A204.1 (cell line): ENCODE measurements around the gene AR.

Source experiments
- FAIRE-seq: peaks from 2 replicates; lab custom pipeline; 2012; peaks lifted over from hg19 to GRCh38; lab: Jason Lieb, UNC

The AR gene

DNA sequence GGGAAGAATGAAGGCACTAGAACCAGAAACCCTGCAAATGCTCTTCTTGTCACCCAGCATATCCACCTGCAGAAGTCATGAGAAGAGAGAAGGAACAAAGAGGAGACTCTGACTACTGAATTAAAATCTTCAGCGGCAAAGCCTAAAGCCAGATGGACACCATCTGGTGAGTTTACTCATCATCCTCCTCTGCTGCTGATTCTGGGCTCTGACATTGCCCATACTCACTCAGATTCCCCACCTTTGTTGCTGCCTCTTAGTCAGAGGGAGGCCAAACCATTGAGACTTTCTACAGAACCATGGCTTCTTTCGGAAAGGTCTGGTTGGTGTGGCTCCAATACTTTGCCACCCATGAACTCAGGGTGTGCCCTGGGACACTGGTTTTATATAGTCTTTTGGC is 181.7 kb downstream of the AR start:
- no peak for FAIRE-seq

DNA sequence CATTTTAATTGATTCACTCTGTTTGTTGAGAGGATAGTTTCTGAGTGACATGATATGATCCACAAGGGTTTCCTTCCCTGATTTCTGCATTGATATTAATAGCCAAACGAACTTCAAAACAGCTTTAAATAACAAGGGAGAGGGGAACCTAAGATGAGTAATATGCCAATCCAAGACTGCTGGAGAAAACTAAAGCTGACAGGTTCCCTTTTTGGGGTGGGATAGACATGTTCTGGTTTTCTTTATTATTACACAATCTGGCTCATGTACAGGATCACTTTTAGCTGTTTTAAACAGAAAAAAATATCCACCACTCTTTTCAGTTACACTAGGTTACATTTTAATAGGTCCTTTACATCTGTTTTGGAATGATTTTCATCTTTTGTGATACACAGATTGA is 182.2 kb downstream of the AR start:
- FAIRE-seq, result no peak

DNA sequence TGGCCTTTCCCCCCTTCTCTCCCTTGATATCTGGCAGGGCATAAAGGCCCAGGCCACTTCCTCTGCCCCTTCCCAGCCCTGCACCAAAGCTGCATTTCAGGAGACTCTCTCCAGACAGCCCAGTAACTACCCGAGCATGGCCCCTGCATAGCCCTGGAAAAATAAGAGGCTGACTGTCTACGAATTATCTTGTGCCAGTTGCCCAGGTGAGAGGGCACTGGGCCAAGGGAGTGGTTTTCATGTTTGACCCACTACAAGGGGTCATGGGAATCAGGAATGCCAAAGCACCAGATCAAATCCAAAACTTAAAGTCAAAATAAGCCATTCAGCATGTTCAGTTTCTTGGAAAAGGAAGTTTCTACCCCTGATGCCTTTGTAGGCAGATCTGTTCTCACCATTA is 183.8 kb downstream of the AR start:
- FAIRE-seq, result no peak

DNA sequence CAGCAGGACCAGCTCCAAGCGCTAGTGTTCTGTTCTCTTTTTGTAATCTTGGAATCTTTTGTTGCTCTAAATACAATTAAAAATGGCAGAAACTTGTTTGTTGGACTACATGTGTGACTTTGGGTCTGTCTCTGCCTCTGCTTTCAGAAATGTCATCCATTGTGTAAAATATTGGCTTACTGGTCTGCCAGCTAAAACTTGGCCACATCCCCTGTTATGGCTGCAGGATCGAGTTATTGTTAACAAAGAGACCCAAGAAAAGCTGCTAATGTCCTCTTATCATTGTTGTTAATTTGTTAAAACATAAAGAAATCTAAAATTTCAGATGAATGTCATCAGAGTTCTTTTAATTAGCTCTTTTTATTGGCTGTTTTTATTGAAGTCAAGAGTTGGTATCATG is 186.5 kb downstream of the AR start:
- no peak for FAIRE-seq

DNA sequence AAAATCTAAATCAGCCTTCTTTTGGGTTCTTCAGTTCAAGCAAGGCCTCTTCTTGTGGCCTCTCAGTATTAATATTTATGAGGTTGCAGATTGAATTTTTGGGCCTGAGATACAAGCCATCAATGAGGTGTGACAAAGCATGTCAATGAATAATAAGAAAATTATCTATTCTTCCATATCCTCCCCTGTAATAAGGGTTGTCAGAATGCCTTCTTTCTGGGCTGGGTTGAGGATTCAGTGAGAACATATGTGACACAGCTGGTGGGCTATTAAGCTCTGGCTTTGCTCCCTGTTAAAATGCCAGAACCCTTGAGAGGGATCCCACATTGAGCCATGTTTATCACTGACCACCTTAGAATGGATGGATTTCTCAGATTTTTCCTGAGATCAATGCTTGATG is 187.2 kb downstream of the AR start:
- no peak for FAIRE-seq

DNA sequence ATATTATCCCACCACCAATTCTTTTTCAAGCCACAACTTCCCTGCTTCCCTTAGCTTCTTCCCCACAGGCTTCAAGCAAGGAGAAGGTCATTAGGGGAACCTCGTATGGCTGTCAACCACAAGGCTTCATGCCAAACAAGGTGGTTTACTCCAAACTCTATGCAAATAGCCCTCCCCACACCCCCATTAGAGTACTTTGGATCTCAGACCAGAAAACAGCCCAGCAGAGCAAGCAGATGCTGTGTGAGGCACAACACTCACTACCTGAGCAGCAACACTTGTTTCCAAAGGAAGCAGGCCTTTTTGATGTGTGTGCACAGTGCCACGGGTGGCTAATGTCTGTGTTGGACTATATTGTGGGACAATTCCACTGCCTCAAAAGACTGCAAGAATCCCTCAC is 189.0 kb downstream of the AR start:
- FAIRE-seq, result no peak

DNA sequence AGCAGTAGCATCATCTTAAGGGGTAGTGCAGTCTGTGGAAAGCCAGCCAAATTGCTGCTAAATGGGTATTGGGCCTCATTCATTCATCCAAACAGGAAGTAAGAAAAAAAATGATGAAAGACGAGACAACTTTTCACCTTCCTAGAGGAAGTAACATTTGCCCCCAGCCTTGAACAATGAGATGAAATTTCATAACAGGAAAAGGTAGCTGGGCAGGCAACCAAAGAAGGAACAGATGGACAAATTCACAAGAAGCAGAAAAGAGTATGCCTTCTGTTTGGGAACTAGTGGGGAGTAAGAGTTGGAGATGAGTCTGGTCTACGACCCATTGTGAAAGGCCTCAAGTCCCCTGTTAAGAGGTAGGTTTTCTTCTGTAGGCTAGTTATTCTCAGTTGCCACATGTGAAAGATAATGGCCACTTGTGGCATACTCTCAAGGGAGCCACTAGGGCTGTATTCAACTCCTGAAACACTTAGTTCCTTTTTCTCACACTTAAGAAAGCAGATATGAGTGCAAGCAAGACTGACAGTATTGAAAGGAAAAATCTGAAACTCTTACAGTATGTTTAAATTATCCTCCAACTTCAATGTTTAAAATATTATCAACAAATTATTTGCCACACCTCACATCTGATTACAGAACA is 190.4 kb downstream of the AR start:
- FAIRE-seq, result no peak

DNA sequence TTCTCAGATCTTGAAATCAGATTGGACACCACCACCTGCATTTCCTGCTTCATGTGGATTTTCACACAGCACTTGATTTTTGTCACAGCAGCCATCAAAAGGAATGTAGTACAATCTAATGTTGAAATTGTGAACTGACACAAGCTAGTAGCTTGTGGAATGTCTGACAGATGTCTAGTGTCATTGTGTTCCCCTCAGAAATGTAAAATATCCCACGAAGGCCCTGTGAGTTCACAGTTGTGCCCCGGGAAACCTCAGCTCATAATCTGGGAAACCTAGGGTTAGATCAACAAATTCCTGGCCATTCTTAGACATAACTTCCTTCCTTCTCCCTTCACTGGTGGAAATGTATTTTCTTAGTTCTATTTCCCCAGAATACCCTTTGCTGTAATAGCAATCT is 205.7 kb downstream of the AR start:
- no peak for FAIRE-seq

DNA sequence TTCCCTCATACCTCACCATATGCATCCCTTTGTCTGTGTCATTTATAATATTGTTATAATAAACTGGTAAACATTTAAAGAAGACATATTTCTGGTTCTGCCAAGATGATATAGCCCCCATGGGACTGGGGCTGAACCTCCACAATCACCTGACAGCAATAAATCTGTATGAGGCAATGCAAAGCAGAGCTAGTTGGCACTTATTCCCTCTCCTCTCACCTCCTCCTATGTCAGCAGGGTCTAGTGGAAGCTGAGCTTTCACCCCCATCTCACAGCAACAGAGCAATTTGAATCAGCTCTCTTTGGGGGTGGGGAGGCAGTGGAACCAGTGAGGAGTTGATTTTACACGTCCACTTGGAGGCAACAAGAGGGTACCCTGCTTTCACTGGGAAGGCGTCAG is 206.9 kb downstream of the AR start:
- FAIRE-seq, result no peak

DNA sequence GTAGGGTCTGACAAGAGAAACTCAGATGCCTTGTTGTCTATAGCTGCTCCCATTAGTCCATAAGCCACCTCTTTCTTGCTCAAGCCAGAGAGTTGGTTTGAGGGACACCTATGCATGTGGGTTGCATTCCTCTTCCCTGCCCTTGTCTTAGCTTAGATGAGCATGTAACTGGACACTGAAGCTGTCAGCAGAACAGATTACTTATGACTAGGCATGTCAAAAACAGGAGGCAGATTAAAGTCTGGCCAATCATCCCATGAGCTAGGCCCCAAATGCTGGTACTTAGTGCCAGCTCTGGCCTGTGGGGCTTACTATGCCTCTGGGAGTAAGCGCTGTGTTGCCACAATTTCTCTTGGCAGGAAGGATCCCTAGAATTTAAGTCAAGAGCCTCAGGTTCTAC is 215.2 kb downstream of the AR start:
- FAIRE-seq, result no peak

DNA sequence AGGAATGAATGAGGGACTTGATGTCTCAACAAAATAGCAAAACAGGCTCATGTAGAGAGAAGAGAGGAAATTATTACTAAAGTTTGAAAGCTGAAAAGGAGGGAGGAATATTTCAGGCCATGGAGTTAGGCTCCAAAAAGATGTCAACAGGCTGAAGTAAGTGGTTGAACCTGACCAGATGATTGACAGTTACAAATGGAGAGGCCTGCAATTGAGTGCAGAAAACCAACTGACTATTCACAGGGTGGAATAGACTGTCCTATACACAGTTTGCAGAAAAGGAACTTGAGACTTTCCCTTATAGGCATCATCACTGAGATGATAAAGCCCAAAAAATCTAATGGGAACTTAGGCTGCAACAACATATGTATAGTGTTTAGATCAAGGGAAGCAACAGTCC is 233.3 kb downstream of the AR start:
- FAIRE-seq, result no peak

DNA sequence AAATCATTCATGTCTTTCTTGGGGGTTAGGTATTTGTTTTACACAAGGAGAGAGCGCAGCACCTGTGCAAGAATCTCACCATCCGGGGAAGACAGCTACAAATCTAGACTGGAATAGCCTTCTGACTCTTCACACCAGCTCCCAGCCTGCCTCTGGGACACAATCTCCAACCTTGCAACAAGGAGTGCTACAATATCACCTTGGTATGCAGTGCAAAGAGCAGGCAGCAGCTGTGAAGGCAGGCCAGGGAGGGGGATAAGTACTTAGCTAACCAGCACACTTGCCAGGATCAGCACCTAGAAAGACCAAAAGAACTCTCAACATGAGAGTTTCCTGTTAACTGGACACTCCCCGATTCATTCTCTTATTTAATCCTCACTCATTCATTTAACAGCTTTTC is 235.3 kb downstream of the AR start:
- no peak for FAIRE-seq
